Cardiac muscle cell (in vitro differentiated cells and primary cell): ENCODE measurements around the gene KYNU. TPM values are rescaled to one million over a fixed set of nuclear protein-coding genes. Genes with fewer than 3 reads are reported as not detected.

Experiments
- DNase-seq, 2 donors: peaks; one replicate each; pipeline versions ENCODE4 v3.0.0 to v3.0.0-alpha.2; 2010 to 2017; ENCODE audit warnings: low read depth in 1 of 2, low spot score in 1 of 2
- H3K27ac ChIP-seq: fragments of 200-600 bp; sonication (generic); 2 replicates; pipeline ENCODE4 v1.5.1; 2016
- H3K27me3 ChIP-seq: fragments of 200-600 bp; sonication (generic); 2 replicates; pipeline ENCODE4 v1.6.0; 2016; ENCODE audit warnings: control low read depth
- H3K36me3 ChIP-seq: fragments of 200-600 bp; sonication (generic); 2 replicates; pipeline ENCODE4 v1.5.1; 2016; ENCODE audit warnings: control low read depth
- H3K4me1 ChIP-seq: fragments of 200-600 bp; sonication (generic); 2 replicates; pipeline ENCODE4 v1.8.1; 2017; ENCODE audit warnings: low read depth, mild to moderate bottlenecking, mixed run types
- H3K4me3 ChIP-seq: fragments of 200-600 bp; sonication (generic); 2 replicates; pipeline ENCODE4 v1.5.1; 2016; ENCODE audit warnings: mild to moderate bottlenecking
- H3K9me3 ChIP-seq: fragments of 200-600 bp; sonication (generic); 2 replicates; pipeline ENCODE4 v1.5.1; 2017; ENCODE audit warnings: low read depth, mild to moderate bottlenecking, control low read depth
- polyA plus RNA-seq: library from polyadenylated mRNA; unstranded; fragments of >200 nt; fragmentation: Nextera tagmentation; extraction: Ambion mirVana; gene quantifications from 2 replicates; pipeline ENCODE4 v1.2.1, GENCODE V29; 2016
- total RNA-seq: library from RNA; depleted of rRNA; stranded (reverse); fragments of >200 nt; gene quantifications from 2 replicates; pipeline ENCODE4 v1.2.3, GENCODE V29; 2016
- TF ChIP-seq, protein P1 (sequence below): IDR thresholded peaks from 2 replicates; pipeline ENCODE4 v1.5.1; 2012; ENCODE audit warnings: low read depth, mild to moderate bottlenecking, low read length

Gene KYNU
- total and polyA plus RNA-seq, 2 experiments from 2014 or later = 0.12 to 0.24 TPM

DNA sequence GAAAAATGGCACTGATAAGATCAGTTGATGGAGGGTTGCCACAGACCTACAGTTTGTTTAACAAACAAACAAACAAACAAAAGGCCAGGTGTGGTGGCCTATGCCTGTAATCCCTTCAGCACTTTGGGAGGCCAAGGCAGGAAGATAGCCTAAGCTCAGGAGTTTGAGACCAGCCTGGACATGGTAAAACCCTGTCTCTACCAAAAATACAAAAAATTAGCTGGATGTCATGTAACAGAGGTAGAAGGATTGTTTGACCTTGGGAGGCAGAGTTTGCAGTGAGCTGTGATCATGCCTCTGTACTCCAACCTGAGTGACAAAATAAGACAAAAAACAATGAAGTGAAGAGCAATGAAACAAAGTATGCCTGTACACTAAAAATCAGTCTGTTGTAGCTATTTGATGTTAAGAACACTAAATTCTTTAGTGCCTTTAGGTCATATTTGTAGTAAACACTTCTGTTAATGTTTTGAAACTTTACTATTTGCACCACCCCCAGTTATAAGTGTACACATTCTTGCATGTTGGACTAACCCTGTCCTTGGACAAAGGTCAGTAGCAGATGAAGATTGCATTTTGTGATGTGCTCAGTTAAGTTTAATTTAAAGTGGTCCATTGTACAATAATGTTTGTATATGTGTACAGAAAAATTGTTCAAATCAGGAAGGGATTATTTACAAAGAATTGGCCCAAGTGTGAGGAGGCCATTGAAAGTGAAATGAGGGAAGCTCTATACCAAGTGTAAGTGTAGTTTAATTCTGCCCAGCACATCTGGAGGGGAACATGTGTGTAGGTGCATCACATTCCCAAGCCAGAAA is 73.9 kb downstream of the KYNU start:
- no peak overlapping the region for H3K27ac ChIP-seq
- H3K9me3 ChIP-seq = no peaks in the 10 kb centered on the region
- no peaks in the 10 kb centered on the region for H3K27me3 ChIP-seq
- TF ChIP-seq, protein P1, sequence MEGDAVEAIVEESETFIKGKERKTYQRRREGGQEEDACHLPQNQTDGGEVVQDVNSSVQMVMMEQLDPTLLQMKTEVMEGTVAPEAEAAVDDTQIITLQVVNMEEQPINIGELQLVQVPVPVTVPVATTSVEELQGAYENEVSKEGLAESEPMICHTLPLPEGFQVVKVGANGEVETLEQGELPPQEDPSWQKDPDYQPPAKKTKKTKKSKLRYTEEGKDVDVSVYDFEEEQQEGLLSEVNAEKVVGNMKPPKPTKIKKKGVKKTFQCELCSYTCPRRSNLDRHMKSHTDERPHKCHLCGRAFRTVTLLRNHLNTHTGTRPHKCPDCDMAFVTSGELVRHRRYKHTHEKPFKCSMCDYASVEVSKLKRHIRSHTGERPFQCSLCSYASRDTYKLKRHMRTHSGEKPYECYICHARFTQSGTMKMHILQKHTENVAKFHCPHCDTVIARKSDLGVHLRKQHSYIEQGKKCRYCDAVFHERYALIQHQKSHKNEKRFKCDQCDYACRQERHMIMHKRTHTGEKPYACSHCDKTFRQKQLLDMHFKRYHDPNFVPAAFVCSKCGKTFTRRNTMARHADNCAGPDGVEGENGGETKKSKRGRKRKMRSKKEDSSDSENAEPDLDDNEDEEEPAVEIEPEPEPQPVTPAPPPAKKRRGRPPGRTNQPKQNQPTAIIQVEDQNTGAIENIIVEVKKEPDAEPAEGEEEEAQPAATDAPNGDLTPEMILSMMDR = no peak
- H3K4me3 ChIP-seq = no peak overlapping the region
- no peaks in the 10 kb centered on the region for H3K4me1 ChIP-seq
- no peaks in the 10 kb centered on the region for H3K36me3 ChIP-seq
- no peak for DNase-seq

DNA sequence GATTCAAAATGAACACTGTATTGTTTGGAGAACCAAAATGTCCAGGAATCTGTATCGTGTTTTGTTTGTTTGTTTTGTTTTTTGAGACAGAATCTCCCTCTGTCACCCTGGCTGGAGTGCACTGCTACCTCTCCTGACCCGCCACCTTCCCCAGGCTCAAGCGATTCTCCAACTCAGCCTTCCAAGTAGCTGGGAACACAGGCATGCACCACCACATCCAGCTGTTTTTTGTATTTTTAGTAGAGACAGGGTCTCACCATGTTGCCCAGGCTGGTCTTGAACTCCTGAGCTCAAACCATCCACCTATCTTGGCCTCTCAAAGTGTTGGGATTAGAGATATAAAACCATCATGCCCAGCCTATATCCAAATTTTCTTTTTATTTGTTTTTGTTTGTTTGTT is 74.6 kb downstream of the KYNU start:
- DNase-seq = no peak
- Histone ChIP-seq H3K36me3 (no peaks in the 10 kb centered on the region), H3K4me1 (no peaks in the 10 kb centered on the region), H3K4me3 (no peak overlapping the region), H3K9me3 (no peaks in the 10 kb centered on the region), H3K27me3 (no peaks in the 10 kb centered on the region), H3K27ac (no peak overlapping the region)
- TF ChIP-seq, protein P1 = no peak

DNA sequence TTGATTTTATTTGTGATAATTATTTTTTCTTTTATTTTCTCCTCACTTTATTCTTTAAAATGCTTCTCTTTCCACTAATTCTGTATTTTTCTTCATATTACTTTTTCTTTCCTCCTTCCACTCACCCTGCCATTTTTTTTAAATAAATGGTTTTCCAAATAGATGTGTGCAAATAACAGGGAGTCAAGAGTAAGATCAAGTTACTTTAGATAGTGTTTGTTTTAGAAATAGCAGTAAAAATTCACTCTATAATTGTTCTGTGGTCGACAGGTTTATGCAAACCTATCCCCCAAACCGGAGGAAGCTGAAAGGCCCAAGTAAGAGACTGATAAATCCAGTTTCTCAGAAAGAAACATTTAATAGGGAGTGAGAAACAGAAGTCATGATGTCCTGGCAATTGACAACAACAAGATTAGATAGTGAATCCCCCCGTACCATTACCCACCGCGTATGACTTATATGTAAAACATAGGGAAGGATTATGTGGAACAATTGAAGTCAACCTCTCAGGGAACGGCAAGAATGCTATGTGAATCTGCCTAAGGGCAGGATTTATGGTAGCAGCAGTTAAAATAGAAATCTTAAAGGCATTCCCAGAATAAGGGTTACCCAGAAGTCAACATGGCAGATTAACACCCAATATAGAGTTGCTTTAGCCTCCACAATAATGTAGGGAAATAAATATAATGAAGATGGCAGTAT is 75.5 kb downstream of the KYNU start:
- Histone ChIP-seq H3K27ac (no peak overlapping the region), H3K4me1 (no peaks in the 10 kb centered on the region), H3K9me3 (no peaks in the 10 kb centered on the region), H3K4me3 (no peak overlapping the region), H3K27me3 (no peaks in the 10 kb centered on the region), H3K36me3 (no peaks in the 10 kb centered on the region)
- TF ChIP-seq, protein P1 = no peak
- DNase-seq = no peak

DNA sequence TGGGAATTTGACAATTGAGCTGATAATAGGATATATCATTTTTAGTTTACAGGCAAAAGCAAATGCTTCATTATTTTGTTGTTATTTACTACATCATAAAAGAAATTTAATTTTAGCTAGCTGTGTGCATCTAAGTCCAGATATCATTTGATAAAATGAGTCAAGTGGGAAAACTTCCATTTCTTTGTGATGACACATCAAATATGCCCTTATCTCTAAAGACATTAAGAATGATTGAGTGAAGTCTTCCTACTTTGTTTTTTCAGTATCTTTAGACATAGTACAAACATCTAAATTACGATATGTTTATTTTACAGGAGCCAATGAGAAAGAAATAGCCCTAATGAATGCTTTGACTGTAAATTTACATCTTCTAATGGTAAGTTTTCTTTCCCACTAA is 77.0 kb downstream of the KYNU start:
- Histone ChIP-seq H3K9me3 (no peaks in the 10 kb centered on the region), H3K27me3 (no peaks in the 10 kb centered on the region), H3K4me3 (no peak overlapping the region), H3K36me3 (no peaks in the 10 kb centered on the region), H3K4me1 (no peaks in the 10 kb centered on the region), H3K27ac (no peak overlapping the region)
- TF ChIP-seq, protein P1 = no peak
- no peak for DNase-seq

DNA sequence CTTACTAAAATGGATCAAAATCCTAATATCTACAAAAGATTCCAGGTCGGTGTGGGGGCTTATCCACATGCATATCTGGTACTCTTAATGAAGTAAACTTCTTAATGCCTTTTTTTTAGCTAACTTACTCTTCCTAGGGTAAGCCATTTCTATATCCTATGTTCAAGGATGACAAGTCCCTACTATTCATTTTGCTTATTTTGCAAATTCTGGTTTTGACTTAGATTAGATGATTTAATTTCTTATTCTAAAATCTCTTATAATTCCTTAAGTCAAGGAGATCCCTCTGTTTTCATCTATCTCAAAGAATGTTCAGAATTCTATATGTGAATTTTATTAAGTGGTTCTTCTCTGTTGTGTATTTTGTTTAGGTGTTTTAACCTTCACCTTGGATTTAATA is 79.7 kb downstream of the KYNU start:
- Histone ChIP-seq H3K27ac (no peak overlapping the region), H3K36me3 (no peaks in the 10 kb centered on the region), H3K27me3 (no peaks in the 10 kb centered on the region), H3K4me1 (no peaks in the 10 kb centered on the region), H3K4me3 (no peak overlapping the region), H3K9me3 (no peaks in the 10 kb centered on the region)
- DNase-seq = no peak
- TF ChIP-seq, protein P1 = no peak
